ENCODE data around the gene MRPL9. TPM values are rescaled to one million over a fixed set of nuclear protein-coding genes. Genes with fewer than 3 reads are reported as not detected.

Gene MRPL9
- polyA plus RNA-seq (ENCODE audit: insufficient read length) = 69.5 TPM

DNA sequence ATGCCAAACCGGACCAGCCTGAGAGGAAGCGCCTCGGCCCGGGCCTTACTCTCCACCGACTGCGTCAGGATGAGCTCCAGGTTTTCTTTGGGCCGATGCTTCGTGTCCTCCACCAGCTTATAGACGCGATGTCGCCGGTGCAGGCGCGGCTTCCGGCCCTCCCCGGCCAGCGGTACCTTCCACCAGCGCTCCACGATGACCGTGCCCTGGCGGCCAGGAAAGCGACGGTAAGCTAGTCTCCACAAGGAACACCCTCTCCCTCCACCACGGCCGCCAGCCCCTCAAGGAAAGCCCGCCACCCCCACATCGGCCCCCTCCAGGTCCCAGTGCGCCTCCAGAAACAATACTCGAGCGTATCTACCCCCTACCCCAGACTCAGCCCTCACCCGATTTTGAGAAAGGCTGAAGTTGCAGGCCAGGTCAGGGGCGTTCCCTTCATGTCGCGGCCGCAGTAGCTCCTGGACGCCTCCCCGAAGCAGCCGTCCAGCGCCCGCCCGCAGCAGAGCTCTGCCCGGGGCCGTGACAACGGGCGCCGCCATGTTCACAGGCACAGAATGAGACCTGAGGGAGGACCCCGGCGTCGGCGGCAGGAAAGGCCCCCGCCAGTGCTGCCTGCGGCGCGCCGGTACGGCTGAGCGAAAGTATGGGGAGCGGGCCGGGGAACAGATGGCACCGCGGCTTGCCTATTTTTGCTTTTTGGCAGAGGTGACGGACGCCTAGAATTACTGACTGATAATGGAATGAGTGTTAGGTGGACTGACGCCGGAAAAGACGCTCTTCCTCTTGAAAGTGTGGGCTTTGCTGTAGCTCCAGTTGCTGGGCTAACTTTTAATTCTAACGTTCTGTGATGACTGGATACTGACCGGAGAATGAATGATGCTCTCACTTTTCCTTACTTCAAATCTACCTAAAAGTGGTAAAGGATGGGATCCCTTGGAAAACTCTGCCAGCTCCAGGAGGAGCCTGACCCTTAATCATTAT is at the start of gene MRPL9:
TSS of gene MRPL9 (minus strand) at position 556 of the 981 bp plus-strand sequence. CDS start at position 539, 17 bp downstream.
- DNase-seq (ENCODE audit: low read depth) = peak; percentile 25

DNA sequence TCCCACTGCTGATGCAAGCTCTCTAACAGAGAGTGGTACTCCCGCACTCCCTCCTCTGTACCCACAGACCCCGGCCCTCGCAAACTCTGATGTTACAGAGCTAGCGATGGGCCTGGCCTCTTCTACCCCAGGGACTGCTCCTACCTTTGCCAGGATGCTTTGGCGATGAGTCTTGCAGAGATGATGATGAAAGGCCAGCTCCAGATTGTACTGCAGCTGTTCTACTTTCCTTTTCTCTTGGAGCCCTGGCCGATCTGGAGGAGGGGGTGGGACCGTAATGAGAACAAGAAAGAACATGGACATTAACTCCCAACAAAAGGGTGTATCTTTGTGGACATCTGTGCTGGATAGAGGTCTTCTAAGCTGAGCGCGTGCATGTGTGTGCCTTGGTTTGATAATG is 47.9 kb upstream of the MRPL9 start:
- no peak for DNase-seq (ENCODE audit: low read depth)

DNA sequence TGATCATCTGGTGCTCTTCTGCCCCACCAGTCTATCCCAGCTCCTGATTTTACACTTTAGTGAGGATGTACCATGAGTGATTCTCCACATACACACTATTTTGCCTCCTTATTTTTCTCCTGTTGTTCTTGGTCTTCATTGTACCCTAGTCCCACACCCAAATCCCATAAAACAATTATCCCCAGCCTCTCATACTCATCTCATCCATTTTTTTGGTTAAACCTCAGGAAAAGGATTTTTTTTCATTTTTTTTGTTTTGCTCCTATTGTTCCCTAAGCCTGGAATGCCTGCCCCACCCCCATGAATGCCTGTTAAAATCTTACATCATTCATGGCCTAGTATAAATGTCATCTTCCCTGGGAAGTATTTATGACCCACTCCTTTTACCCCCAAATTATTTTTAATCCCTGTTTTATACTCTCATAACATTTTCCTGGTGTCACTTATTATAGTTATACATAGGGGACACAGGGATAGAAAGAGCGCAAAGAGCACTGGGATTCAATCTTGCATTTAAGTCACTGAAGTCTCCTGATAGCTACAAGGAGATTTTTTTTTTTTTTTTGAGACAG is 46.8 kb upstream of the MRPL9 start:
- no peak for DNase-seq (ENCODE audit: low read depth)

DNA sequence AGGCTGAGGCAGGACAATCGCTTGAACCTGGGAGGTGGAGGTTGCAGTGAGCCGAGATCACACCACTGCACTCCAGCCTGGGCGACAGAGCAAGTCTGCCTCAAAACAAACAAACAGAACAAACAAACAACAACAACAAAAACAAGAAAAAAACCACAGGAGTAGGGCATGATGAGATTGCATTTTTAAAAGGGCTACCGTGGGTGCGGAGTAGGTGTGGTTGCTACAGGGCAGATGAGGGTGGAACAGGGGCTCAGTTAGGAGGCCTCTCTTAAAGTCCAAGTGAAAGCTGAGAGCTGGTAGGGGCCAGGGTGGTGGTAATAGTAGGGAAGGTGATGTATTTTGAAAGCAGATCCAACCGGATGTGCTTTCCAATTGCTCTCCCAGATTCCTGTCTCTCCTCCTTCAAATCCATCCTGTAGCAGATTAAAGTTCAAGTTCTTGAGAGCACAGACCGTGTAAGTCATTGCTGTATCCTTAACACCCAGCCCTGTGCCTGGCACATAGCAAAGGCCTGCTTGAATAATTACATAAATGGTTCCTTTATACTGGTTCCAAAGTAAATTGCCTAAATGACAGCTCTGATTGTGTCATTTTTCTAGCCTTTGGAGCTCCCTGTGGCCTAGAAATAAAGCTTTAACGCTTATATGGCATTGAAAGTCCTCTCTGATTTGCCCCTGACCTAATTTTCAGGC is 46.1 kb upstream of the MRPL9 start:
- no peak for DNase-seq (ENCODE audit: low read depth)

DNA sequence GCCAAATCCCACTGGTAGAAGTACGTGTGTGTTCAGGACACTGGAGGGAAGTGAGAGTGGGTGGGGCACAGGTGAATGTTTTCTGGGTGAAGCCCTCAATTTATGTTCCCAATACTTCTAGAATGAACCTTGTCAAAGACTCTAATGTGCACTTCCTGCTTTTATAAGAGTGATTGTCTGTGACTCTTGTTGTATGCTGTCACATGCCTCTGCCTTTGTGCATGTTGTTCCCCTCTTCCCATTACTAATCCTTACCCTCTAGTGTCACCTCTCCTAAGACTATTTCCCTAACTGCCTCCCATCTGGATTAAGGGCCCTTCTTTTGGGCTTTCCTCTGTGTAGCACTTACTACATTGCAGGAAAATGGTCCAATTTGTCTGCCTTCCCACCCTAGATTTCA is 44.5 kb upstream of the MRPL9 start:
- DNase-seq (ENCODE audit: low read depth) = no peak

DNA sequence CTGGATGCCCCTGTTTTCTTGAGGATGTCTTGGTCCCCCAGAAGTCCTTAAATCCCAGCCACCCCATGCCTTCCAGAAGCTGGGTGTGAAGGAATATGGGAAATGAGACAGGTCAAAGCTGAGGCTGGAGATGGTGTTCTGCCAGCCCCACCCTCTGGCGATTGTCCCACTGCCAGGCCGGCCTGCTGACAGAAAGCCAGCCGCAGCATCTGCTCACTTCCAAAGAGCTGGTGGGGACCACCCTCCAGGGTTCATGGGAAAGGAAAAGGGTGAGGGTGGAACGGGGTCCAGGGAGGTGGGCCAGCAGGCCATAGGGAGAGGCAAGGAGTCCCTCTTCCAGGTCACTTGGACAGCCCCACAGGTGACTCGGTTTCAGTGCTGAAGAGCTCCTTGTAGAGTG is 43.8 kb upstream of the MRPL9 start:
- no peak for DNase-seq (ENCODE audit: low read depth)

DNA sequence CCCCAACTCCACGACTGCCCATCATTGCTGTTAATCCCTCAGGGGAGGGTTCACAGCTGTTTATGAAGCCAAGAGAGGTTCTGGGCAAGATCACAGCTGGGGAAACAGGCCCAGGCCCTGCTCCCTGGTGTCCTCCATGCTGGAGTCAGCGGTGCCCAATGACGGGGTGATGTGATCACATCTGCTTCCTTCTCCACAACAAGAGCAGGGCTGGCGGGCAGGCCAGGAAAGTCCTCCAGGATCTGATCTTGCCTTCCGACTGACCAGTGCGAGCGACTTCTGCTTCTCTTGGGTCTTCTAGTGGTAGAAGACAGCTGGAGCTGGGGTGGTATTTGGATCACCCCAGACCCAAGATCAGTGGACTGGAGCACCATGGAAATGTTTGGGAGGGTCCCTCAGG is 42.9 kb upstream of the MRPL9 start:
- DNase-seq (ENCODE audit: low read depth) = no peak

DNA sequence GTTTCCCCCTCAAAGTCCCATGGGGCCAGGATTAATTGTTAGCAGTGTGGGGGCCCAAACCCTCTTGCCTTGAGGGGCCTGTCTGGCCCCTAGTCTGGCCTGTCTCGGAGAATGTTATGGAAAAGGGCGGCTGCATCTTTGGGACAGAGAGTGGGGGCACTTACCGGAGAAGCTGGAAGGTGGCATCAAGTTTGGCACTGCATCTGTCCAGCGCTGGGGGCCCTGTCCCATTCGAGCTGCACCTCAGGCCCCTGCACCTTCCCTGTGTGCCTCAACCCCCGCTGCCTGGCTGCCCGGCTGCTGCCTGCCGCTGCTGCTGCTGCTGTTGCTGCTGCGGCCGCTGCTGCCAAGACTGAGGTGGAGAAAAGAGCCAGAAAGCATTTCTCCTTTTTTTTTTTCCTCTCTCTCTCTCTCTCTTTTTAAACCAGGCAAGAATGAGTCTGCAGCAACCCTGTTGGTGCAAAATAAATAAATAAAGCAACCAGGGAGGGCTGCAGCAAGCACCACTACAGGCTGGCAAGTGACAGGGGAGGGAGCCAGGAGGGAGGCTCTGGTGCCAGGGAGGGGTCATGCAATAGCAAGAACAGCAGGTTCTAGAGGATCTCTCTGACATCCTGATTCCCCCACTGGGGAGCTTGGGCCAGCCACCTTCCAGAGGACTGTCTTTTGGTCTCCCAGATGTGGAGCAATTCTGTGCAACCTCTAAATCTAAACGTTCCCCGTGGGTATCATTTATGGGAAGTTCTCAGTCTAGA is 41.9 kb upstream of the MRPL9 start, which contains the start of gene LINGO4:
TSS of gene LINGO4 (minus strand) at position 354 of the 755 bp plus-strand sequence. CDS start 2,715 bp downstream, outside the sequence.
- no peak for DNase-seq (ENCODE audit: low read depth)

DNA sequence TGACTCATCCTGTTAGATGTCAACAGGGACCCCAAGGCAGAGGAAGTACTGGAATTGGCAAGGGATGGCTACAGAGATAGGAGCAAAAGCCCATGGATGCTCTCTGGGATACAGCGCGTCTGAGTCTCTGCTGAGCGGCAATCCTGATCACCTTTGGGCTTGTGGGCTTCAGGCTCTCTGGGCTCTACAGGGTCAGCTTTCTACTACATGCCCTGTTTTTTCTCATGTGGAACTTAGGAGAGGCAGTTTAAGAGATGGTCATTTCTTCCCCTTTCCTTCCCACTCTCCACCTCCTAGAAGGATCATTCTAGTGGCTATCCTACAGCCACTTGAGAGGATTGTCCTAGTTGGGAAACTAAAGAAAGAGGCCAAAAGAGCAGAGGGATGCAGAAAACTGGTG is 40.6 kb upstream of the MRPL9 start:
- no peak for DNase-seq (ENCODE audit: low read depth)

DNA sequence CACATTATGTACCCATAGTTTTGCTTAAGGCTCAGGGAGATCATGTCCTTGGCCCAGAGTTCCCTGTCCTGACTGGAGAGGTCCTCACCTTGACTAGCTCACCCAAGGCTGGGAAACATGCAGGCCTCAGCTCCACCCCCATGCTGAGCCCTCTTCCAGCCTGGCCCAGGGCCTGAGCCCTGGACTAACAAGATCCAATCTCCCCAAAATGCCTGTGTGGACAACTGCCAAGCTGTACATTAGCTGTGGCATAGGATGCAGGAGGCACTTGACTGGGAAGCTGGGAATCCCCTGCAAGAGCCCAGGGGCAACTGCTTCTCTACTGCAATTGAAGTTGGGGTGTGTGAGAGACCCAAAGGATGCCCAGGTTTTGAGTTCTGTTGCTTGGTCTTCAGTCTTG is 39.9 kb upstream of the MRPL9 start:
- no peak for DNase-seq (ENCODE audit: low read depth)

DNA sequence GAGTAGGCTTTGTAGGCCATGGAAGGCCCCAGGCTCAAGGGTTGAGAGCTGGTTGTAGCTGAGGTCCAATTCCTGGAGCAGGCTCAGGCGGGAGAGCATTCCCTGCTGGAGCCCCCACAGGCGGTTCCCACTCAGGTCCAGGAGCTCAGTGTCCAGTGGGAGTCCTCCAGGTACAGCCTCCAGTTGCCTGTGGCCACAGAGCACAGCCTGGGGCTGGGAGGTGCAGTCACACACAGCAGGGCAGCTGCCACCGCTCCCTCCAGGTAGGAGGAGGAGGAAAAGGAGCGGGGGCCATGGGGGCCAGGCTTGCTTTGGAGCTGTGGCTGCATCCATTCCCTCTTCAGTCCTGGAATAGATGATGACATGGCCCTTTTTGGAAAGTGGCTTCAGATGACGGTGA is 39.1 kb upstream of the MRPL9 start:
- no peak for DNase-seq (ENCODE audit: low read depth)

DNA sequence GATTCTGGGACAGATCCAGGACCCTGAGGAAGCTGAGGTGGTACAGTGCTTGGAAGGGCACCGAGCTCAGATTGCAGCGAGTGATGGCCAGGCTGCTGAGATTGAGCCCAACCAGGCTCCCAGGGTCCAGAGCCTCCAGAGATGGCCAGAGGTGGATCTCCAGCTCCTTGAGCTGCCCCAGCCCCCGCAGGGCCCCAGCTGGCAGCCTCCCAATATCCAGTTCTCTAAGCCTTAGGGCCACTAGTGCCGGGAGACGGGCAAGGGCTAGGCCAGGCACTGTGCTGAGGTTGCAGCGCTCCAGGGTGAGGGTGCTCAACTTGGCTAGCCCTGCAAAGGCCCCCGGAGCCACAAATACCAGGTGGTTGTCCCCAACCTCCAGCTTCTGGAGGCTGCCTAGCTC is 38.5 kb upstream of the MRPL9 start:
- no peak for DNase-seq (ENCODE audit: low read depth)

DNA sequence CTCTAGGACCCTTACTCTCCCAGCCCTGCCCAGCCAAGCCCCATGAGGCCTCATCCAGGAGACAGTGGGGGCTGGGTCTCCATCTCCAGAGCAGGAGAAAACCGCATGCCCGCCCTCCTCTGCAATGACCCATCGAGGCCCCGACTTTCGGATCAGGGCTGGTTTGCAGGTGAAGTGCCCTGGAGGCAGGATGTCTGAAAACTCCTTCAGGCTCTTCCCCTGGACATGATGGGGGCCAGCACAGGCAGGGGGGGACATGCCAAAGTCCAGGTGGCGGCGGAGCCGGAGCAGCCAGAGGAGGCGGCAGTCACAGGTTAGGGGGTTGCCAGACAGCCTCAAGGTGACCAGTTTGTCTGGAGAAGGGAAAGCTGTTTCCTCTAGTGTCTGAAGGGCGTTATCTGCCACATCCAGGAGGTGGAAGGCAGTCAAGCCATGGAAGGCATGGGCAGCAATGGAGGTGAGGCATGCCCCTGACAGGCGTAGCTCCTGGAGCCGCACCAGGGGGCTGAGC is 38.1 kb upstream of the MRPL9 start:
- DNase-seq (ENCODE audit: low read depth) = no peak

DNA sequence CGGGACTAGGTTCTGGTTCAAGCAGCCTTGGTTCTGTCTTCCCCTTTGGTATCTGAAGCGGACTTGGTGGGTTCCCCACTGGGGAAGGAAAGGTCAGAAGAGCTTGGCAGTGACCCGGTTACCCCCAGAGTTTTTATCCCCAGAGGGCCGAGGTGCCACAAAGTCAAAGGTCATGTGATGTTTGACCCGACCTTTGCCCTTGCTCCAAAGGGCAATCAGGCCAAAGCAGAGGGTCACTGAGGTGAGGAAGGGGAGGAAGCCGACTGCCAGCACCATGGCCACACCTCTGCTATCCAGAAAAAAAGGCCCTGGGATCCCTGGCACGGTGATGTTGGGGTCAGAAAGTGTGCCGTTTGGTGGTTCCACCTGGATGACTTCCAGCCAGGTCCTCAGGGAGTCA is 37.5 kb upstream of the MRPL9 start:
- no peak for DNase-seq (ENCODE audit: low read depth)

DNA sequence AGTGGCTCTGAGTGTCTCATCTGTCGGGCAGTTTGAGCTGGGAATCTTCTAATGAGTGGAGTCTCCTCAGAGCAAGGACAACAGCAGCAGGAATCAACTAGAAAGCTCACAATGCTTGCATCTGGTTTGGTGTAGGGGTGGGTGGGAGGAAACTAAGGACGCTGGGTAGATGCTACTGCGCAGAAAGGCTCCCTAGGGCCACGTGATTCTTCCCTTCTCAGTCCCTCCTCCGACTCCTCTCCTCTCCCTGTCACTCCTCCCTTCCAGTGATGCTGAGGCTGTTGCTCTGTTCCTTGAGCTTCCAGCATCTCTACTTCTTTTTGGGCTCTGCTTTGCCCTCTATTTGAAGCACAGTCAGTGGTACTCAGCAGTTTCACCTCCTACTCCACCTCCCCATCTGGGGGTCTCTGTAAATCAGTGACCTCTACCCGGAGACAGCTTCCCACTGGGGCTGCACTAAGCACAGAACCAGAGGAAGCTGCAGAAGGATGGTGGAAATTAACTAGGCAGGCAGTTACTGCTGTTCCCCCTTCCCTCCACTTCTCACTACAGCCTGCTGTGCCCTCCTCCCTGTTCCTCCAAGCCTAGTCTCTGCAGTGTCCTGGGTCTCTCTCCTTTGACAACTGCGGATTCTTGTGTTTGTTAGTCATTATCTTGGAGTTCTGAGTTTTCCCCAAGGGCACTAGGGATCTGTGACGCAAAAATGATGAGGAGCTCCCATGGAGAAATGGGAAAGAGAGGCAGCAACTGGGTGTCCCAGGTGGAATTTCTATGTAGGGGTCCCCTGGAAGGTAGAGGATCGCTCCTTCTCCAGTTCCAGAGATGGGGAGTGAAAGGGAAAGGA is 36.1 kb upstream of the MRPL9 start:
- DNase-seq (ENCODE audit: low read depth) = no peak

DNA sequence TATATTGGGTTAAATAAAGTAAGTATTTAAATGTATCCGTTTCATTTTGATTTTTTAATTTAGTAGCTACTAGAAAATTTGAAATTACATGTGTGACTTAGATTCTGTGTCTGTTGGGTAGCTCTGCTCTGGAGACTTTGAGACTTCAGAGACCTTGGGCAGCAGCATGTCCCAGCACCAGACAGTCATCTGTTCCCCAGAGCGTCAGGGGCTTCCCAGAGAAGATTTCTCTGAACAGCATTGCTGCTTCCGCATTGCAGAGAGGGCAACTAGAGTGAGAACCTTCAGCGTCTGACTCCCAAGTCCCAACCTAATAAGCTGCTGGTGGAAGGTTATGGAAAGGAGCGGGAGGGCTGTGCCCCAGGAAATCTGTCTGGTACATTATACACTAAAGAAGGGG is 35.3 kb upstream of the MRPL9 start:
- DNase-seq (ENCODE audit: low read depth) = no peak

DNA sequence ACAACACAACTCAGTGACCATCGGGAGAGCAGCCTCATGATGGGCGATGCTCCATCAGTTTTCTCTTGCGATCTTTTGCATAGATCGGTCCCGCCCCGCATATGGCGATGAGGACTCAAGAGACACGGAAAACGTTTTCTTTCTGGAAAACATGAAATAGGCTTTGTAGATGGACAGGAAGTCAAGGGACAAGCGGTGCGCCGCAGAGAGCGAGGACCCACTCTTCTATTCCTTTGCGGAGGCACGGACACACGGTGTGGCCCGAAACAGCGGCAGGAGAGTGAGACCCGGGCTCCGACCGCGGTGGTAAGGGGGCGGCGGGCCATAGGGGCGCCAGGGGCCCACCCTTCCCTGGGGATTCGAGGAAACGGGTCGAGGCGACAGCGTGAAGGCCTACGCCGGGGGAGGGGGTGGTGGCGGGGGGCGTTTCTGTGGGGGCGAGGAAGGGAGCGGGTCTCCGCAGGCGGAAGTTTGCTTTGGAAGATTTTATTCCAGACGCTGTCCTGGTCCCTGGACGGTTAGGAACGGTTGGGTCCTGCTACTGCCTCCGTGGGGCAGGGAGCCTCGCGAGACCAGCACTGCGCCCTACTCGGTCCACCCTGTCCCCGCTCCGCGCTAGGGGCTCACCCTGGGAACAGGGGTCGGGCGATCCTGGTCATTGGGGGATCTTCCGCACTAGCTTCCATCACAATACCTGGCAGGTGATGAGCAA is 27.8 kb upstream of the MRPL9 start:
- DNase-seq (ENCODE audit: low read depth) = no peak

DNA sequence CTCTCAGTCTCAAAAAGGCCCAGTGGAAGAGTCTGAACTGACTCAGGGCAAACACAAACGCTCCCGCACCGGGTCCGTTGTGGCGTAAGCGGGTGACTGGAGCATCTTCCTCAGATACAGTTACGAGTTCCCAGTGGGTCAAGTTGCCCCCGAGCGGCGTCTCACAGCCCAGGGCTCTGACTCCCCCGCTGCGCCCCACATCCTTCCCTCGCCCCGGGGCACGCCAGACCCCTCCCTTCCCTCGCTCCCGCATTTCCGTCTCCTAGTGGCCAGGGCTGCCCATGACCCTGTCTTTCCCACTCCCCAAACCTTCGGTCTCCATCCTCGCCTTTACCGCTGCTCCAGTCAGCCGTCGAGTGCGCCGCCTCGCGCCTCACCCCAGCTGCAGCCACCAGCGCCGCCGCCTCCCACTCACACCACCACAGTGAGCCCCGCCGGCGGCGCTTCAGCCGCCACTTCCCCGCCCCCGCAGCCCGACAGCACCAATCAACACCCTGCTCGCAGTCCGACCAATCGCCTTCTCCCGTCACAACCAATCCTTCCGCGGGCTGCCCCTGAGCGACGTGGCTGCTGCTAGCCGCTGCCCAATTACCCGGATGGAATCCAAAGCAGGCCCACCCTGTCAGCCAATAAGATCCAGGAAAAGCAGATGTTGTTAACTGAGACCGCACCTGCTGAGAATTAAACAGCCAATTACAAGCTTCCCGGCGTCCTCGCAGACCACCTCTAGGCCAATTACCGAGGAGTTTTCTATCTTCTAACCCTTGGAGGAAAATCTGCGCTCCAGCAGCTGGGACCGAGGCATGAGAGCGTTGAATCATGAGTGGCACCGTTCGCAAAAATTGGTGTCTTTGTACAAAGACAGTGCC is 27.0 kb upstream of the MRPL9 start, which contains the start of gene TDRKH:
TSS of gene TDRKH (minus strand) at position 430 of the 869 bp plus-strand sequence. CDS start 7,478 bp downstream, outside the sequence.
- peak; percentile 92 for DNase-seq (ENCODE audit: low read depth)

DNA sequence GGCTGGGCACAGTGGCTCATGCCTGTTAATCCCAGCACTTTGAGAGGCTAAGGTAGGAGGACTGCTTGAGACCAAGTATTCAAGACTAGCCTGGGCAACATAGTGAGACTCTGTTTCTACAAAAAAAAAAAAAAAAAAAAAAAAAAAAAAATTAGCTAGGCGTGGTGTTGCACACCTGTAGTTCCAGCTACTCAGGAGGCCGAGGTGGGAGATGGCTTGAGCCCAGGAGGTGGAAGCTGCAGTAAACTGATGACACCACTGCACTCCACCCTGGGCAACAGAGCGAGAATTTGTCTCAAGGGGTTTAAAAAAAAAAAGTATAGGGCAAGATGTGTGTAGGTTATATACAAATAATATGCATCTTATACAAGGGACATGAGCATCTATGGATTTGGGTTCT is 24.4 kb upstream of the MRPL9 start:
- no peak for DNase-seq (ENCODE audit: low read depth)

All from forelimb muscle (tissue), 1 donor.